Caco-2 (cell line): ENCODE results near the gene MYO7B. TPM values are rescaled to one million over a fixed set of nuclear protein-coding genes. Genes with fewer than 3 reads are reported as not detected.
A peak's percentile ranks its signal among the peaks of the same experiment; 100 is the strongest.

Experiments
- BruUV-seq: library from RNA; stranded (reverse); fragments of 400-500 nt; replicated peaks from 2 replicates; lab custom pipeline; 2021; lab: Mats Ljungman, UMichigan
- CTCF ChIA-PET: fragments of 300-600 bp; sonication (Branson Sonifier 250); formaldehyde crosslinking; loops from one replicate; lab custom pipeline; 2022; ENCODE audit warnings: antibody characterized with exemption; lab: Charles Lee
- POLR2A ChIA-PET: fragments of 300-600 bp; sonication (Branson Sonifier 250); formaldehyde crosslinking; loops from one replicate; lab custom pipeline; 2022; ENCODE audit warnings: antibody characterized with exemption; lab: Charles Lee
- DNase-seq, 2 experiments: peaks; one replicate each; pipeline versions ENCODE4 v3.0.0 to v3.0.0-alpha.2; 2020 to 2022
- H3K27me3 ChIP-seq: replicated peaks from 2 replicates; pipeline ENCODE4 v1.6.0; 2011; ENCODE audit warnings: low read length; ENCODE audit not compliant: control insufficient read depth, insufficient read depth
- H3K36me3 ChIP-seq: 2 replicates; pipeline ENCODE4 v1.5.1; 2011; ENCODE audit warnings: low read length; ENCODE audit not compliant: control insufficient read depth, insufficient read depth
- H3K4me1 ChIP-seq: fragments of 250-450 bp; sonication (Bioruptor Pico); 2 replicates; pipeline ENCODE4 v1.5.1; 2020; ENCODE audit warnings: mild to moderate bottlenecking
- H3K4me3 ChIP-seq: 2 replicates; pipeline ENCODE4 v1.5.1; 2011; ENCODE audit warnings: low read depth, mild to moderate bottlenecking, control low read depth, low read length
- H3K9me3 ChIP-seq: fragments of 250-450 bp; sonication (Bioruptor Pico); 2 replicates; pipeline ENCODE4 v1.5.1; 2020; ENCODE audit warnings: mild to moderate bottlenecking, moderate library complexity
- H3K27ac Mint-ChIP-seq: one replicate; pipeline ENCODE4 v1.8.0; 2022; ENCODE audit warnings: mixed read lengths; ENCODE audit not compliant: unreplicated experiment
- H3K27me3 Mint-ChIP-seq: one replicate; pipeline ENCODE4 v1.8.0; 2022; ENCODE audit warnings: mixed read lengths; ENCODE audit not compliant: insufficient read depth, unreplicated experiment
- H3K36me3 Mint-ChIP-seq: one replicate; pipeline ENCODE4 v1.8.0; 2022; ENCODE audit warnings: mild to moderate bottlenecking, mixed read lengths; ENCODE audit not compliant: insufficient read depth, unreplicated experiment
- H3K4me1 Mint-ChIP-seq: one replicate; pipeline ENCODE4 v1.8.0; 2022; ENCODE audit warnings: low read depth, mixed read lengths; ENCODE audit not compliant: unreplicated experiment
- H3K4me3 Mint-ChIP-seq: one replicate; pipeline ENCODE4 v1.8.0; 2022; ENCODE audit warnings: mild to moderate bottlenecking, moderate library complexity, mixed read lengths; ENCODE audit not compliant: unreplicated experiment
- H3K9me3 Mint-ChIP-seq: one replicate; pipeline ENCODE4 v1.8.0; 2022; ENCODE audit warnings: mixed read lengths; ENCODE audit not compliant: unreplicated experiment
- intact Hi-C: fragments of 100-400 bp; cut with micrococcal nuclease; formaldehyde crosslinking; loops from one replicate; pipeline ENCODE4 v1.10.0; 2022; ENCODE audit not compliant: unreplicated experiment
- total RNA-seq: library from RNA; stranded (reverse); gene quantifications from 2 replicates; pipeline ENCODE4 v1.2.3, GENCODE V29; 2022
- TF ChIP-seq, protein P1 (sequence below), 2 experiments: fragments of 200-600 bp in 1 of 2; IDR thresholded peaks; 1 replicate in 1 of 2; 2 replicates in 1 of 2; pipeline versions ENCODE4 v1.5.1 to v1.8.0; 2011 to 2022; ENCODE audit warnings: antibody characterized with exemption in 1 of 2, control low read depth in 1 of 2, inconsistent platforms in 1 of 2, low read depth in 1 of 2, low read length in 1 of 2, mild to moderate bottlenecking in 1 of 2, moderate library complexity in 1 of 2; ENCODE audit not compliant: insufficient read depth in 1 of 2, severe bottlenecking in 1 of 2, unreplicated experiment in 1 of 2

The MYO7B gene
- total RNA-seq, 1 experiment from 2014 or later, result 0.27 TPM

DNA sequence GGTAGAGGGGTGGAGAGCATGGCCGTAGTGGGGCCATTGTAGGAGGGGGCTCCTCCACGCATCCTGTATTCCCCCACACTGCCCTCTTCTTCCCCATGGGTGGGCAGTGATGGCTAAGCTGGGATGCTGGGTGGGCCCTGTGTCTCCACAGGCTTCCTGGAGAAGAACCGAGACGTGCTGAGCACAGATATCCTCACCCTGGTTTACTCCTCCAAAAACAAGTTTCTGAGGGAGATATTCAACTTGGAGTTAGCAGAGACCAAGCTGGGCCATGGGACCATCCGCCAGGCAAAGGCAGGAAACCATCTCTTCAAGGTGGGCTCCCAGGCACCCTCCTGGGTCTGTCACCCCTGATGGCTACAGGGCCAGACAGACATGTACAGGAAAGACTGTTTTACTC, 52.8 kb downstream of the MYO7B start:
- H3K27me3 ChIP-seq, result no peaks in the 10 kb centered on the region
- no peaks in the 10 kb centered on the region for H3K4me1 ChIP-seq
- BruUV-seq, result no TSS peak
- H3K4me1 Mint-ChIP-seq, result no peaks in the 10 kb centered on the region
- no peak overlapping the region for H3K4me3 Mint-ChIP-seq
- no peak overlapping the region for H3K4me3 ChIP-seq
- H3K36me3 ChIP-seq, result no peaks in the 10 kb centered on the region
- H3K9me3 Mint-ChIP-seq, result no peaks in the 10 kb centered on the region
- ChIA-PET POLR2A (no interaction called here), CTCF (no interaction called here)
- H3K27ac Mint-ChIP-seq, result no peak overlapping the region
- TF ChIP-seq, protein P1, sequence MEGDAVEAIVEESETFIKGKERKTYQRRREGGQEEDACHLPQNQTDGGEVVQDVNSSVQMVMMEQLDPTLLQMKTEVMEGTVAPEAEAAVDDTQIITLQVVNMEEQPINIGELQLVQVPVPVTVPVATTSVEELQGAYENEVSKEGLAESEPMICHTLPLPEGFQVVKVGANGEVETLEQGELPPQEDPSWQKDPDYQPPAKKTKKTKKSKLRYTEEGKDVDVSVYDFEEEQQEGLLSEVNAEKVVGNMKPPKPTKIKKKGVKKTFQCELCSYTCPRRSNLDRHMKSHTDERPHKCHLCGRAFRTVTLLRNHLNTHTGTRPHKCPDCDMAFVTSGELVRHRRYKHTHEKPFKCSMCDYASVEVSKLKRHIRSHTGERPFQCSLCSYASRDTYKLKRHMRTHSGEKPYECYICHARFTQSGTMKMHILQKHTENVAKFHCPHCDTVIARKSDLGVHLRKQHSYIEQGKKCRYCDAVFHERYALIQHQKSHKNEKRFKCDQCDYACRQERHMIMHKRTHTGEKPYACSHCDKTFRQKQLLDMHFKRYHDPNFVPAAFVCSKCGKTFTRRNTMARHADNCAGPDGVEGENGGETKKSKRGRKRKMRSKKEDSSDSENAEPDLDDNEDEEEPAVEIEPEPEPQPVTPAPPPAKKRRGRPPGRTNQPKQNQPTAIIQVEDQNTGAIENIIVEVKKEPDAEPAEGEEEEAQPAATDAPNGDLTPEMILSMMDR (IDR thresholded peaks at IDR 0.05; ENCODE audit: insufficient read depth in 1 of 2, low read depth in 1 of 2, low read length in 1 of 2, severe bottlenecking in 1 of 2, unreplicated experiment in 1 of 2), result no peak
- no peaks in the 10 kb centered on the region for H3K36me3 Mint-ChIP-seq
- H3K9me3 ChIP-seq, result no peaks in the 10 kb centered on the region
- peak in 1 of 2 experiments; percentile 12 for DNase-seq
- H3K27me3 Mint-ChIP-seq, result no peaks in the 10 kb centered on the region
- intact Hi-C loops, result no loop called here

DNA sequence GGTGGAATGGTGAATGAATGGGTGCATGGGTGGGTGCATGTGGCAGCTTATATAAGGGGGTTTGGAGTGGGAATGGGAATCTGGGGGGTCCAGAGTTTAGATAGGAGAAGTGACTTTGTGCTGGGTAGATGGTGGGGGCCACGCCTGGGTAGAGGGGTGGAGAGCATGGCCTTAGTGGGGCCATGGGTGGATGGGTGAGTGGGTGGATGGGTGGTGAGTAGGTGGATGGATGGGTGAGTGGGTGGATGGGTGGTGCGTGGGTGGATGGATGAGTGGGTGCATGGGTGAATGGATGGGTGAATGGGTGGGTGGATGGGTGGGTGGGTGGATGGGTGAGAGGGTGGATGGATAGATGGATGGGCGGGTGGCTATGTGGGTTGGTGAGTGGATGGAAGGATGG, 53.9 kb downstream of the MYO7B start:
- no peak overlapping the region for H3K27ac Mint-ChIP-seq
- no peak overlapping the region for H3K4me3 Mint-ChIP-seq
- CTCF ChIA-PET, result no interaction called here
- no peaks in the 10 kb centered on the region for H3K4me1 ChIP-seq
- H3K9me3 ChIP-seq, result no peaks in the 10 kb centered on the region
- intact Hi-C loops, result no loop called here
- no peaks in the 10 kb centered on the region for H3K27me3 ChIP-seq
- H3K4me1 Mint-ChIP-seq, result no peaks in the 10 kb centered on the region
- DNase-seq, result peak in 1 of 2 experiments; percentile 17
- BruUV-seq, result no TSS peak
- H3K36me3 Mint-ChIP-seq, result no peaks in the 10 kb centered on the region
- H3K36me3 ChIP-seq, result no peaks in the 10 kb centered on the region
- POLR2A ChIA-PET, result no interaction called here
- H3K27me3 Mint-ChIP-seq, result no peaks in the 10 kb centered on the region
- TF ChIP-seq, protein P1 (IDR thresholded peaks at IDR 0.05; ENCODE audit: insufficient read depth in 1 of 2, low read depth in 1 of 2, low read length in 1 of 2, severe bottlenecking in 1 of 2, unreplicated experiment in 1 of 2), result no peak
- no peak overlapping the region for H3K4me3 ChIP-seq
- no peaks in the 10 kb centered on the region for H3K9me3 Mint-ChIP-seq

DNA sequence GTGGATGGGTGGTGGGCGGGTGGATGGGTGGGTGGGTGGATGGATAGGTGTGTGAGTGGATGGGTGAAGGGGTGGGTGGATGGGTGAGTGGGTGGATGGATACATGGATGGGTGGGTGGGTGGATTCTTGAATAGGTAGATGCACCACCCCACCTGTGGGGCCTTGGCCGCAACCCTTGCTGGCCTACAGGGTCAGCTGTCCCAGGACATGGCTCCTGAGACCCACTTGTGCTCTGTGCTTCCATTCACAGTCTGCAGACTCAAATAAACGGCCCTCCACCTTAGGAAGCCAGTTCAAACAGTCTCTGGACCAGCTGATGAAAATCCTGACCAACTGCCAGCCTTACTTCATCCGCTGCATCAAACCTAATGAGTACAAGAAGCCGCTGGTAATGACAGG, 54.4 kb downstream of the MYO7B start:
- POLR2A ChIA-PET, result no interaction called here
- DNase-seq, result no peak
- no TSS peak for BruUV-seq
- no peaks in the 10 kb centered on the region for H3K9me3 ChIP-seq
- no peaks in the 10 kb centered on the region for H3K36me3 Mint-ChIP-seq
- no peaks in the 10 kb centered on the region for H3K9me3 Mint-ChIP-seq
- H3K4me1 Mint-ChIP-seq, result no peaks in the 10 kb centered on the region
- no peaks in the 10 kb centered on the region for H3K4me1 ChIP-seq
- no peaks in the 10 kb centered on the region for H3K36me3 ChIP-seq
- no peaks in the 10 kb centered on the region for H3K27me3 Mint-ChIP-seq
- intact Hi-C loops, result loop anchor here (2.0 kb wide), 1 partner anchor 63 kb away; the partner anchor contains the start of gene IWS1
- TF ChIP-seq, protein P1 (IDR thresholded peaks at IDR 0.05; ENCODE audit: insufficient read depth in 1 of 2, low read depth in 1 of 2, low read length in 1 of 2, severe bottlenecking in 1 of 2, unreplicated experiment in 1 of 2), result no peak
- CTCF ChIA-PET, result no interaction called here
- H3K4me3 Mint-ChIP-seq, result no peak overlapping the region
- H3K27me3 ChIP-seq, result no peaks in the 10 kb centered on the region
- H3K27ac Mint-ChIP-seq, result no peak overlapping the region
- H3K4me3 ChIP-seq, result no peak overlapping the region
